ENCODE measurements around the gene MYO7B. TPM values are rescaled to one million over a fixed set of nuclear protein-coding genes. Genes with fewer than 3 reads are reported as not detected.
A peak's percentile ranks its signal among the peaks of the same experiment; 100 is the strongest.

Gene MYO7B
- total and polyA plus RNA-seq, 9 of the 15 experiments (the other 6 are each of a cell fraction or from before 2014, with no cell fraction given), result 0.08 TPM; not detected in 8

DNA sequence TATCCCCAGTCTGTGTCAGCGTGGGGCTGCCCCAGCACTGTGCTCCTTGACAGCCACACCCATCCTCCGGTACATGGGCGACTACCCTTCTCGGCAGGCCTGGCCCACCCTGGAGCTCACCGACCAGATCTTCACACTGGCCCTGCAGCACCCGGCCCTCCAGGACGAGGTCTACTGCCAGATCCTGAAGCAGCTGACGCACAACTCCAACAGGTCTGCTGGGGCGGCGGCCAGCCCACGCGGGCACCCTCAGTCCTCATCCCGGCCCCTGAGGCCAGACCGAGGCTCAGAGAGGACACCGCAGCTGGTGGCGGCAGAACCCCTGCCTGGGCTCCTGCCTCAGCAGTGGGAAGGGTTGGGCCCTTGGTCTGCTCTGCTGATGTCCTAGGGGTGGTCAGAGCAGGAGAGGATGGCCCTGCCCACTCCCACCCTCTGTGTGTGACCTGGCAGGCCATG lies 96.1 kb downstream of the MYO7B start:
- Histone ChIP-seq H3K4me1 (replicated peaks in 1 of 2; ENCODE audit: control insufficient read depth in 2 of 2, insufficient read depth in 2 of 2, low read length in 2 of 2) (peaks cover 0 to 57% of the 10 kb centered on the region in 2 experiments; a peak in 2 of 5 replicates), H3K9me3 (replicated peaks; ENCODE audit: control insufficient read depth, insufficient read depth, low read depth, low read length) (no peaks in the 10 kb centered on the region), H3K79me2 (ENCODE audit: control insufficient read depth, insufficient read depth, low read length) (no peaks in the 10 kb centered on the region), H3K4me2 (ENCODE audit: insufficient read depth, low read length) (no peak overlapping the region), H2AFZ (ENCODE audit: low read depth, low read length) (no peak overlapping the region), H3K27me3 (ENCODE audit: control insufficient read depth in 2 of 2, insufficient read depth in 2 of 2, low read length in 2 of 2) (peaks cover 18 to 74% of the 10 kb centered on the region in 2 experiments; a peak in 4 of 5 replicates), H3K36me3 (ENCODE audit: control insufficient read depth, insufficient read depth, low read length) (no peaks in the 10 kb centered on the region), H3K9ac (ENCODE audit: insufficient read depth in 1 of 2, low read depth in 2 of 2, low read length in 2 of 2) (peak overlapping the region in 1 of 2 experiments; percentile 52; a peak in 2 of 4 replicates), H3K27ac (ENCODE audit: extremely low read depth, low read depth, low read length) (no peak overlapping the region), H3K4me3 (no peak overlapping the region), H4K20me1 (replicated peaks; ENCODE audit: control insufficient read depth, insufficient read depth, low read length) (peaks cover 4% of the 10 kb centered on the region; the same call in 1 of the 2 replicates), H3K9me1 (ENCODE audit: control insufficient read depth, insufficient read depth, low read length) (no peaks in the 10 kb centered on the region)
- no peak for TF ChIP-seq NFYB (IDR thresholded peaks at IDR 0.05; ENCODE audit: extremely low read depth, insufficient read length)
- ChIA-PET POLR2A (interaction anchor here (0.6 to 1.3 kb wide), 3 partner anchors 11 to 1217 kb away, joined by 3 to 6 read pairs (median 3); no protein-coding TSS in a partner anchor), CTCF (ENCODE audit: low intra/inter-chr PET ratio) (no interaction called here)
- no TSS peak for BruUV-seq (replicated peaks)
- WGBS (ENCODE audit: insufficient coverage, low coverage, missing lambda C conversion rate), result under 1% methylated on average over 13 of the region's 16 CpGs
- DNase-seq (ENCODE audit: extremely low read depth in 1 of 4, low spot score in 3 of 4), result no peak
- in situ Hi-C loops (cut with MboI) (no loop called here), intact Hi-C loops (cut with micrococcal nuclease) (no loop called here)
- no peak for FAIRE-seq
- no peak for ATAC-seq

DNA sequence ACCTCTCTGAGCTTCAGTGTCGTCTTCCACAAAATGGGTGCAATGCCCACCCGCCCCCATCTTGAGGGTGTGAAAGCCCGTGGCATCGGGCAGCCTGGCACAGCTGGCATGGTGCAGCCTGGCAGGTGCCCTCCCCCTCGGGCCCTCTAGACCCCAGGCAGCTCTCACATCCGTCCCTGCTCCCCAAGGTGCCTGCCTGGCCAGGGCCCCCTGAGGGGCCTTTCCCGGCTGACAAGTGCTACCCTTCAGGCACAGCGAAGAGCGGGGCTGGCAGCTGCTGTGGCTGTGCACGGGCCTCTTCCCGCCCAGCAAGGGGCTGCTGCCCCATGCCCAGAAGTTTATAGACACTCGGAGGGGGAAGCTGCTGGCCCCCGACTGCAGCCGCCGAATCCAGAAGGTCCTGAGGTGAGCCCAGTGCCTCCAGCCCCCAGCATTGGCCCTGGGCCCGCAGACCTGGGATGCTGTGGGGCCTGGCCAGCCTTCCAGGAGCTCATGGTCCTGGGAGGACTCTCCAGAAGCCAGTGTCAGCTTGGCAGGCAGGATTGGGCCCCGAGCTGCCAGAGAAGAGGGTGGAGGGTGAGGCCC lies 96.6 kb downstream of the MYO7B start:
- CTCF ChIA-PET (ENCODE audit: low intra/inter-chr PET ratio), result no interaction called here
- TF ChIP-seq ZNF583 (CRISPR knock-in tag; IDR thresholded peaks at IDR 0.05) (no peak), CREM (IDR thresholded peaks at IDR 0.05; ENCODE audit: low read depth) (no peak), ZNF232 (CRISPR knock-in tag; IDR thresholded peaks at IDR 0.05) (no peak), FOXP1 (CRISPR knock-in tag; IDR thresholded peaks at IDR 0.05) (no peak), ERF (CRISPR knock-in tag; IDR thresholded peaks at IDR 0.05) (no peak), COPS2 (conservative IDR thresholded peaks at IDR 0.05) (no peak), NCOA2 (IDR thresholded peaks at IDR 0.05; ENCODE audit: partially characterized antibody in 2 of 2) (no peak), POU5F1 (IDR thresholded peaks at IDR 0.05; ENCODE audit: borderline replicate concordance, low read depth, low read length, partially characterized antibody) (no peak)
- TF ChIP-seq, protein P1, sequence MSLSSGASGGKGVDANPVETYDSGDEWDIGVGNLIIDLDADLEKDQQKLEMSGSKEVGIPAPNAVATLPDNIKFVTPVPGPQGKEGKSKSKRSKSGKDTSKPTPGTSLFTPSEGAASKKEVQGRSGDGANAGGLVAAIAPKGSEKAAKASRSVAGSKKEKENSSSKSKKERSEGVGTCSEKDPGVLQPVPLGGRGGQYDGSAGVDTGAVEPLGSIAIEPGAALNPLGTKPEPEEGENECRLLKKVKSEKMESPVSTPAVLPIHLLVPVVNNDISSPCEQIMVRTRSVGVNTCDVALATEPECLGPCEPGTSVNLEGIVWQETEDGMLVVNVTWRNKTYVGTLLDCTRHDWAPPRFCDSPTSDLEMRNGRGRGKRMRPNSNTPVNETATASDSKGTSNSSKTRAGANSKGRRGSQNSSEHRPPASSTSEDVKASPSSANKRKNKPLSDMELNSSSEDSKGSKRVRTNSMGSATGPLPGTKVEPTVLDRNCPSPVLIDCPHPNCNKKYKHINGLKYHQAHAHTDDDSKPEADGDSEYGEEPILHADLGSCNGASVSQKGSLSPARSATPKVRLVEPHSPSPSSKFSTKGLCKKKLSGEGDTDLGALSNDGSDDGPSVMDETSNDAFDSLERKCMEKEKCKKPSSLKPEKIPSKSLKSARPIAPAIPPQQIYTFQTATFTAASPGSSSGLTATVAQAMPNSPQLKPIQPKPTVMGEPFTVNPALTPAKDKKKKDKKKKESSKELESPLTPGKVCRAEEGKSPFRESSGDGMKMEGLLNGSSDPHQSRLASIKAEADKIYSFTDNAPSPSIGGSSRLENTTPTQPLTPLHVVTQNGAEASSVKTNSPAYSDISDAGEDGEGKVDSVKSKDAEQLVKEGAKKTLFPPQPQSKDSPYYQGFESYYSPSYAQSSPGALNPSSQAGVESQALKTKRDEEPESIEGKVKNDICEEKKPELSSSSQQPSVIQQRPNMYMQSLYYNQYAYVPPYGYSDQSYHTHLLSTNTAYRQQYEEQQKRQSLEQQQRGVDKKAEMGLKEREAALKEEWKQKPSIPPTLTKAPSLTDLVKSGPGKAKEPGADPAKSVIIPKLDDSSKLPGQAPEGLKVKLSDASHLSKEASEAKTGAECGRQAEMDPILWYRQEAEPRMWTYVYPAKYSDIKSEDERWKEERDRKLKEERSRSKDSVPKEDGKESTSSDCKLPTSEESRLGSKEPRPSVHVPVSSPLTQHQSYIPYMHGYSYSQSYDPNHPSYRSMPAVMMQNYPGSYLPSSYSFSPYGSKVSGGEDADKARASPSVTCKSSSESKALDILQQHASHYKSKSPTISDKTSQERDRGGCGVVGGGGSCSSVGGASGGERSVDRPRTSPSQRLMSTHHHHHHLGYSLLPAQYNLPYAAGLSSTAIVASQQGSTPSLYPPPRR (CRISPR knock-in tag; IDR thresholded peaks at IDR 0.05; ENCODE audit: borderline replicate concordance), result no peak

More for the DNA sequence above, 96.6 kb downstream of the MYO7B start:
- FAIRE-seq, result no peak
- Histone ChIP-seq H3K9me3 (replicated peaks; ENCODE audit: control insufficient read depth, insufficient read depth, low read depth, low read length) (no peaks in the 10 kb centered on the region), H3K79me2 (ENCODE audit: control insufficient read depth, insufficient read depth, low read length) (no peaks in the 10 kb centered on the region), H3K36me3 (ENCODE audit: control insufficient read depth, insufficient read depth, low read length) (no peaks in the 10 kb centered on the region), H3K27me3 (ENCODE audit: control insufficient read depth in 2 of 2, insufficient read depth in 2 of 2, low read length in 2 of 2) (peaks cover 16 to 69% of the 10 kb centered on the region in 2 experiments; a peak in 4 of 5 replicates), H3K27ac (ENCODE audit: extremely low read depth, low read depth, low read length) (no peak overlapping the region), H3K4me3 (no peak overlapping the region), H2AFZ (ENCODE audit: low read depth, low read length) (no peak overlapping the region), H3K4me2 (ENCODE audit: insufficient read depth, low read length) (no peak overlapping the region), H3K4me1 (replicated peaks in 1 of 2; ENCODE audit: control insufficient read depth in 2 of 2, insufficient read depth in 2 of 2, low read length in 2 of 2) (peaks cover 2 to 62% of the 10 kb centered on the region in 2 experiments; a peak in 3 of 5 replicates), H3K9me1 (ENCODE audit: control insufficient read depth, insufficient read depth, low read length) (no peaks in the 10 kb centered on the region), H4K20me1 (replicated peaks; ENCODE audit: control insufficient read depth, insufficient read depth, low read length) (peaks cover 4% of the 10 kb centered on the region; the same call in 1 of the 2 replicates), H3K9ac (ENCODE audit: insufficient read depth in 1 of 2, low read depth in 2 of 2, low read length in 2 of 2) (no peak overlapping the region)
- in situ Hi-C loops (cut with MboI) (no loop called here), intact Hi-C loops (cut with micrococcal nuclease) (no loop called here)
- POLR2A ChIA-PET, result interaction anchor here (1.1 to 1.3 kb wide), 2 partner anchors 11 to 64 kb away, joined by 3 to 6 read pairs; no protein-coding TSS in a partner anchor
- ATAC-seq, result no peak
- BruUV-seq (replicated peaks), result no TSS peak
- no peak for DNase-seq (ENCODE audit: extremely low read depth in 1 of 4, low spot score in 3 of 4)
- 12% methylated on average over 17 of the region's 17 CpGs for WGBS (ENCODE audit: insufficient coverage, low coverage, missing lambda C conversion rate)

All from K562 (cell line).